Hematopoietic multipotent progenitor cell treated with erythropoietin and hydrocortisone succinate and interleukin-3 and kit ligand, for 6 days (in vitro differentiated cells): Measurements from ENCODE around the gene S100A10.

Experiments
- DNase-seq: peaks from one replicate; pipeline ENCODE4 v3.0.0-alpha.2; 2015

The S100A10 gene

GRCh38 chr1:152009691-152010090 lies 16.0 kb upstream of the S100A10 start:
- DNase-seq = no peak

- DNase-seq = no peak
Observed at GRCh38 chr1:152007047-152007446, 13.4 kb upstream of the S100A10 start.

- DNase-seq = no peak
Observed at GRCh38 chr1:152005360-152005912, 11.8 kb upstream of the S100A10 start.

GRCh38 chr1:152003846-152004442 lies 10.3 kb upstream of the S100A10 start:
- no peak for DNase-seq

GRCh38 chr1:152002960-152003359 lies 9.3 kb upstream of the S100A10 start:
- no peak for DNase-seq

- DNase-seq = peak; percentile 88
Observed at GRCh38 chr1:152001631-152002584, 8.2 kb upstream of the S100A10 start.

- DNase-seq = no peak
Observed at GRCh38 chr1:152000964-152001630, 7.4 kb upstream of the S100A10 start.

GRCh38 chr1:151998611-151999362 lies 5.1 kb upstream of the S100A10 start:
- DNase-seq = no peak

GRCh38 chr1:151997284-151997570 lies 3.6 kb upstream of the S100A10 start:
- DNase-seq = no peak

GRCh38 chr1:151995774-151996173 lies 2.1 kb upstream of the S100A10 start:
- DNase-seq = no peak

- DNase-seq = no peak
Observed at GRCh38 chr1:151994956-151995355, 1.3 kb upstream of the S100A10 start.

GRCh38 chr1:151993084-151993733 lies 450 bp downstream of the S100A10 start:
- DNase-seq = peak; percentile 63

GRCh38 chr1:151992303-151993083 lies 1.2 kb downstream of the S100A10 start:
- peak; percentile 83 for DNase-seq

GRCh38 chr1:151991663-151992302 lies 1.9 kb downstream of the S100A10 start:
- no peak for DNase-seq

GRCh38 chr1:151990856-151991198 lies 2.8 kb downstream of the S100A10 start:
- no peak for DNase-seq

GRCh38 chr1:151990058-151990855 lies 3.4 kb downstream of the S100A10 start:
- DNase-seq = no peak

GRCh38 chr1:151989211-151989862 lies 4.3 kb downstream of the S100A10 start:
- peak; percentile 83 for DNase-seq

- DNase-seq = peak; percentile 53
Observed at GRCh38 chr1:151988405-151988923, 5.2 kb downstream of the S100A10 start.

GRCh38 chr1:151986501-151987190 lies 7.0 kb downstream of the S100A10 start:
- DNase-seq = no peak
